Measurements from ENCODE around the gene PTGER3.

GRCh38 chr1:70997793-70998192 lies 49.8 kb downstream of the PTGER3 start:
- TF ChIP-seq POLR2A (IDR thresholded peaks at IDR 0.05; ENCODE audit: low read depth, low read length) (no peak), POLR2AphosphoS5 (IDR thresholded peaks at IDR 0.05; ENCODE audit: low read depth, low read length) (no peak), POU2F2 (IDR thresholded peaks at IDR 0.05; ENCODE audit: low read depth, low read length) (no peak), TAF1 (IDR thresholded peaks at IDR 0.05; ENCODE audit: low read depth, low read length) (no peak), SPI1 (IDR thresholded peaks at IDR 0.05; ENCODE audit: low read depth, low read length) (no peak), PAX5 (IDR thresholded peaks at IDR 0.05; ENCODE audit: insufficient read depth, low read length, severe bottlenecking) (no peak)

Measured in GM12891 (cell line).